GM12873 (cell line): ENCODE data around the gene ERC2.

Experiments used
- TF ChIP-seq, protein P1 (sequence below): IDR thresholded peaks from 2 replicates; pipeline ENCODE4 v1.5.1; 2012; ENCODE audit warnings: low read depth, mild to moderate bottlenecking, moderate library complexity, low read length, control low read depth; ENCODE audit not compliant: insufficient read depth; ENCODE audit errors: missing control alignments

ERC2 gene

DNA sequence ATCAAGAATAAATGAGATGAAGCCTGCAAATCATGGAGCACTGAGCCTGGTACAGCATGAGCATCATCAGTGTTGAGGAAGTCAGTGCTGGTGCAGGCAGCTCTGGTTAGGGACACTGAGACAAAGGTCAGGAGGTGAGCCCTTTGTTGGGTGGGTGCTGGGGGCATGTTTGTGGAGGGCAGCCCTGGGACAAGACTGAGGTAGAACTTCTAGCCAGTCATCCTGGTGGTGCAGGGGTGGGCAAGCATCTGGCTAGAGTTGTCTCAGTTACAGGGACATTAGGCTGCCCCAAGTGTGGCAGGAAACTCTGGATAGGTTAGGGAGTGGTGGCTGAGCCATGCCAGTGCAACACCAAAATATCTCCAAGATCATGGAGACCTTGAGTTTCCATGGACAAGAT, 1008.4 kb downstream of the ERC2 start:
- TF ChIP-seq, protein P1, sequence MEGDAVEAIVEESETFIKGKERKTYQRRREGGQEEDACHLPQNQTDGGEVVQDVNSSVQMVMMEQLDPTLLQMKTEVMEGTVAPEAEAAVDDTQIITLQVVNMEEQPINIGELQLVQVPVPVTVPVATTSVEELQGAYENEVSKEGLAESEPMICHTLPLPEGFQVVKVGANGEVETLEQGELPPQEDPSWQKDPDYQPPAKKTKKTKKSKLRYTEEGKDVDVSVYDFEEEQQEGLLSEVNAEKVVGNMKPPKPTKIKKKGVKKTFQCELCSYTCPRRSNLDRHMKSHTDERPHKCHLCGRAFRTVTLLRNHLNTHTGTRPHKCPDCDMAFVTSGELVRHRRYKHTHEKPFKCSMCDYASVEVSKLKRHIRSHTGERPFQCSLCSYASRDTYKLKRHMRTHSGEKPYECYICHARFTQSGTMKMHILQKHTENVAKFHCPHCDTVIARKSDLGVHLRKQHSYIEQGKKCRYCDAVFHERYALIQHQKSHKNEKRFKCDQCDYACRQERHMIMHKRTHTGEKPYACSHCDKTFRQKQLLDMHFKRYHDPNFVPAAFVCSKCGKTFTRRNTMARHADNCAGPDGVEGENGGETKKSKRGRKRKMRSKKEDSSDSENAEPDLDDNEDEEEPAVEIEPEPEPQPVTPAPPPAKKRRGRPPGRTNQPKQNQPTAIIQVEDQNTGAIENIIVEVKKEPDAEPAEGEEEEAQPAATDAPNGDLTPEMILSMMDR: no peak
